Measurements from ENCODE around the gene DDX25. TPM values are rescaled to one million over a fixed set of nuclear protein-coding genes. Genes with fewer than 3 reads are reported as not detected.
A peak's percentile ranks its signal among the peaks of the same experiment; 100 is the strongest.

Gene DDX25
- total RNA-seq, 4 donors from 2014 or later, result 0.60 to 2.5 TPM; not detected in 2

GRCh38 chr11:125931116-125931515 is 26.8 kb downstream of the DDX25 start:
- ATAC-seq (ENCODE audit: low FRiP score), result peak; percentile 45
- DNase-seq (ENCODE audit: low spot score), result no peak
- TF ChIP-seq, protein P1, sequence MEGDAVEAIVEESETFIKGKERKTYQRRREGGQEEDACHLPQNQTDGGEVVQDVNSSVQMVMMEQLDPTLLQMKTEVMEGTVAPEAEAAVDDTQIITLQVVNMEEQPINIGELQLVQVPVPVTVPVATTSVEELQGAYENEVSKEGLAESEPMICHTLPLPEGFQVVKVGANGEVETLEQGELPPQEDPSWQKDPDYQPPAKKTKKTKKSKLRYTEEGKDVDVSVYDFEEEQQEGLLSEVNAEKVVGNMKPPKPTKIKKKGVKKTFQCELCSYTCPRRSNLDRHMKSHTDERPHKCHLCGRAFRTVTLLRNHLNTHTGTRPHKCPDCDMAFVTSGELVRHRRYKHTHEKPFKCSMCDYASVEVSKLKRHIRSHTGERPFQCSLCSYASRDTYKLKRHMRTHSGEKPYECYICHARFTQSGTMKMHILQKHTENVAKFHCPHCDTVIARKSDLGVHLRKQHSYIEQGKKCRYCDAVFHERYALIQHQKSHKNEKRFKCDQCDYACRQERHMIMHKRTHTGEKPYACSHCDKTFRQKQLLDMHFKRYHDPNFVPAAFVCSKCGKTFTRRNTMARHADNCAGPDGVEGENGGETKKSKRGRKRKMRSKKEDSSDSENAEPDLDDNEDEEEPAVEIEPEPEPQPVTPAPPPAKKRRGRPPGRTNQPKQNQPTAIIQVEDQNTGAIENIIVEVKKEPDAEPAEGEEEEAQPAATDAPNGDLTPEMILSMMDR (IDR thresholded peaks at IDR 0.05), result no peak

DNA sequence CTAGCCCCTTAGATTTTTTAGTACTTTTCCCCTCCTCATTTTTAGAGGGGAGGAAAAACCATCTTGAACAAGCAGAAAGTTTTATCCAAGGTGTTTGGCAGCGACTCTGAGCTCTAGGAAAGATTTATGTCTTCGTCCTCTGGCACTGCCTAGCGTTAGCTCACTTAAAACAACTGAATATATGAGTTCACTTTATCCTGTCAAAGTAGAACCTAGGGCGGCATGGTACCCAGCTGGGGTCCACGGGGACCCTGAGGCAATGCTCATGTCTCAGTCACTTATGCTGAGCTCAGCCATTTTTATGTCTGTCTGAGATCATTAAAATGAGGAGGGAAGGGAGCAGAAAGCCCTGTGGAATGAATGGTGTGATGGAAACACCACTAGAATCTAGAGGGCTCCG is 27.4 kb downstream of the DDX25 start:
- TF ChIP-seq, protein P1 (IDR thresholded peaks at IDR 0.05), result no peak
- DNase-seq (ENCODE audit: low spot score) (no peak), ATAC-seq (ENCODE audit: low FRiP score) (peak; percentile 48)

- TF ChIP-seq, protein P1 (IDR thresholded peaks at IDR 0.05), result no peak
- DNase-seq (ENCODE audit: low spot score) (no peak), ATAC-seq (ENCODE audit: low FRiP score) (no peak)
Measured at GRCh38 chr11:125932301-125932700, 28.0 kb downstream of the DDX25 start.

GRCh38 chr11:125933030-125933813 is 28.9 kb downstream of the DDX25 start:
- no peak for DNase-seq (ENCODE audit: low spot score)
- ATAC-seq (ENCODE audit: low FRiP score), result no peak
- TF ChIP-seq, protein P1 (IDR thresholded peaks at IDR 0.05), result no peak

DNA sequence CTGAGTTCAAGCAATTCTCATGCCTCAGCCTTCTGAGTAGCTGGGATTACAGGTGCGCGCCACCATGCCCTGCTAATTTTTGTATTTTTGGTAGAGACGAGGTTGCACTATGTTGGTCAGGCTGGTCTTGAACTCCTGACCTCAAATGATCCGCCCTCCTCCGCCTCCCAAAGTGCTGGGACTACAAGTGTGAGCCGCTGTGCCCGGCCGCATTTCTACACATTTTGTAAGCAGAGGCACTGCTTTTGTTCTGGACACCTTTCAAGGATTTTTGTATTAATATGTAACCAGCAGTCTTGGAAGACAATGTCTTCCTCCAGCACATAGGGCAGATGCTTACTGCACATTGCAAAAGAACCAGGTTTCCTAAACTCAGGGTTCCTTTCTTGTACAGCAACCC is 30.2 kb downstream of the DDX25 start:
- no peak for DNase-seq (ENCODE audit: low spot score)
- TF ChIP-seq, protein P1 (IDR thresholded peaks at IDR 0.05), result no peak
- no peak for ATAC-seq (ENCODE audit: low FRiP score)

DNA sequence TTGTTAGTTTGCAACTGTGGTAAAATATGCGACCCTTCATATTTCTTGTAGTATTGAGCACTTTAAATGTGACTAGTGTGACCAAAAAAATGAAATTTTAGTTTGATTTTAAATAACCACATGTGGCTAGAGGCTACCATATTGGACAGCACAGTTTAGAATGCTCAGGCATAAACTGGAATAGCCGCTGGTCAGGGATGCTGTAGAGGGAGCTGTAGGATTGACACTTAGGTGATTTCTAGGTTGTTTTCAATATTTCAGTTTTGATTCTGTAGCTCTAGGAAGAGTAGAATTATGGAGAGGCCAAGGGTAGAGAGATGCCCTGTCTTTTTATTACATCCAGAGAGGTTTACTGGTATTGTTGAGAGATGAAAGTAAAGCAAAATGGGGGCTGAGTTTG is 30.7 kb downstream of the DDX25 start:
- ATAC-seq (ENCODE audit: low FRiP score), result no peak
- DNase-seq (ENCODE audit: low spot score), result no peak
- TF ChIP-seq, protein P1 (IDR thresholded peaks at IDR 0.05), result no peak

GRCh38 chr11:125935618-125936199 is 31.4 kb downstream of the DDX25 start:
- DNase-seq (ENCODE audit: low spot score) (no peak), ATAC-seq (ENCODE audit: low FRiP score) (no peak)
- TF ChIP-seq, protein P1 (IDR thresholded peaks at IDR 0.05), result no peak

All from omental fat pad (tissue), 4 donors.